Nephron progenitor cell (in vitro differentiated cells): ENCODE data around the gene PSORS1C1.
"Not testable (repeated sequence)": the region's sequence is repeated elsewhere in the genome, so short reads cannot be mapped to it uniquely, and the experiment has no call there.

Source experiments
- DNase-seq: peaks from one replicate; pipeline ENCODE4 v3.0.0; 2021
- H3K27ac Mint-ChIP-seq: 2 replicates; pipeline ENCODE4 v1.8.0; 2021; ENCODE audit warnings: mild to moderate bottlenecking, moderate library complexity, mixed read lengths
- H3K27me3 Mint-ChIP-seq: 2 replicates; pipeline ENCODE4 v1.8.0; 2021; ENCODE audit warnings: mild to moderate bottlenecking, low read depth, mixed read lengths; ENCODE audit not compliant: poor library complexity
- H3K36me3 Mint-ChIP-seq: 2 replicates; pipeline ENCODE4 v1.8.0; 2021; ENCODE audit warnings: low read depth, mixed read lengths
- H3K4me1 Mint-ChIP-seq: 2 replicates; pipeline ENCODE4 v1.8.0; 2021; ENCODE audit warnings: mixed read lengths
- H3K4me3 Mint-ChIP-seq: 2 replicates; pipeline ENCODE4 v1.8.0; 2021; ENCODE audit warnings: mild to moderate bottlenecking, moderate library complexity, mixed read lengths
- H3K9me3 Mint-ChIP-seq: 2 replicates; pipeline ENCODE4 v1.8.0; 2021; ENCODE audit warnings: mild to moderate bottlenecking, moderate library complexity, mixed read lengths
- CTCF ChIP-seq: fragments of 200-600 bp; sonication (generic); IDR thresholded peaks from 2 replicates; pipeline ENCODE4 v1.5.0; 2021; ENCODE audit warnings: antibody characterized with exemption

The PSORS1C1 gene

DNA sequence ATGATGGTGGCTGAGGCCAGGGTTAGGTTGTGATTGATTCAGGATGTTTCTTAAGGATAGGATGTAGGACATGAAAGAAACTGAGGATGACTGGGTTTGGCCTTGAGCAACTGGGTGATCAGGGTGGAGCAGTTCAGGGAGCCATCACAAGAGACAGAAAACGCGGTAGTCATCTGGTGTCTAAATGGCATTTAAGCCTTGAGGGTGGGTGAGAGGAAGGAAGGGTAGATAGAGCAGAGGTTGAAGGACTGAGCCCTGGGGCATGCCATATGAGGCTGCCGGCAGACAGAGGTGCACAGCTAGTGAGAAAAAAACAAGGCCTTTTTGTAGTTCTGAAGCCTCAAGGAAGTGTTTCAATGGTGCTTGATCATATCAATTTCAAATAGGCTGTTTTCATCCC, 54.0 kb downstream of the PSORS1C1 start:
- Mint-ChIP-seq H3K4me1 (peaks cover 28% of the 10 kb centered on the region), H3K27me3 (peaks cover 80% of the 10 kb centered on the region), H3K36me3 (no peaks in the 10 kb centered on the region), H3K27ac (no peak overlapping the region), H3K9me3 (peaks cover 3% of the 10 kb centered on the region), H3K4me3 (no peak overlapping the region)
- no peak for TF ChIP-seq CTCF
- DNase-seq = no peak

DNA sequence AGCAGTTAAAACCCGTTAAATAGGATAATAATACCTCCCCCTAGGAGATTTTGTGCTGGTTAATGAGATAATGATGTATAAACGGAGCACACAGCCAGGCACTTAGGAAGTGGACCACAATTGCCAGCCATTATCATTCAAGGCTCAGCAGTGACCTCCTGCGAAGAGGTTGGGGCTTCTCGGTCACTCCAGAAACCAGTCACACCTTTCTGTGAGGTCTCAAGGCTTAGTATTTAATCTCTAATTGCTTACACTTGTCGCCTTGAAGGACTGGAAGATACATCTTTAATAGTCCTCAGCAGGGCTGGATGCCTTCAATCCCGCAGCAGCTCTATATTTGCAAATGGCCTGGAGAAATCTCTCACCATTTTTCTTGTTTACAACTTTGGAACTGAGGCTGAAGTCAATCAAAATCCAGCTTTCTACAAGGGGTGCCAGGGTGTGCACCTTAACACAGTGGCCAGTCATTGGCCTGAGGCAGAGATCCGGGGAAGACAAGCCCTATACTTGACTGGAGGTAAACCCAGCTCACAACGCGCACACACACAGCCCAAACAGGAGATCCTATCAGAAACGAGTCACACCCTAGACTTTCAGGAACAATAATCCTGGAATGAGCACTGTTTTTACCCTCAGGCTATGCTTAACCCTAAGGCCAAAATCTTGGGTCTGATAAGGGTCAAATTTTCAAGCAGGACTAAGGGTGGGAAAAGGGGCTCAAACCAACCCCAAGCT, 54.7 kb downstream of the PSORS1C1 start:
- no peak for DNase-seq
- peaks cover 85% of the 10 kb centered on the region for H3K27me3 Mint-ChIP-seq
- TF ChIP-seq CTCF = no peak
- no peak overlapping the region for H3K27ac Mint-ChIP-seq
- H3K9me3 Mint-ChIP-seq = peaks cover 3% of the 10 kb centered on the region
- no peak overlapping the region for H3K4me3 Mint-ChIP-seq
- H3K36me3 Mint-ChIP-seq = no peaks in the 10 kb centered on the region
- peaks cover 28% of the 10 kb centered on the region for H3K4me1 Mint-ChIP-seq

- not testable (repeated sequence) for H3K36me3 Mint-ChIP-seq, H3K4me3 Mint-ChIP-seq, DNase-seq, H3K9me3 Mint-ChIP-seq, H3K27ac Mint-ChIP-seq
- H3K4me1 Mint-ChIP-seq = peaks cover 28% of the 10 kb centered on the region
- H3K27me3 Mint-ChIP-seq = peaks cover 88% of the 10 kb centered on the region
These were observed 55.4 kb downstream of the PSORS1C1 start for GRCh38 chr6:31169858-31170599.

DNA sequence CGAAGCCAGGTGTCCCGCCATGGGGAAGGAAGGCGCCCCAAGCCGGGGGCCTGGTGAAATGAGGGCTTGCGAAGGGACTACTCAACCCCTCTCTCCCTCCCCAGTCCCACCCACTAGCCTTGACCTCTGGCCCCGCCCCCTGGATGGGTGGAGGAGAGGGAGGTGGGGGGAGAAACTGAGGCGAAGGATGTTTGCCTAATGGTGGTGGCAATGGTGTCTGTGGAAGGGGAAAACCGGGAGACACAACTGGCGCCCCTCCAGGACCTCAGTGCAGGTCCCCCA, 55.9 kb downstream of the PSORS1C1 start, which contains the start of gene POU5F1:
Gene POU5F1 (minus strand): TSS at position 83 of the 282 bp plus-strand sequence. CDS start 62 bp downstream, at position 21.
- no peak within 1 kb of the TSS for H3K4me3 Mint-ChIP-seq
- H3K4me1 Mint-ChIP-seq = peaks cover 28% of the 10 kb centered on the region
- H3K27ac Mint-ChIP-seq = no peak within 1 kb of the TSS
- TF ChIP-seq CTCF = no peak
- peaks cover 87% of the 10 kb centered on the region for H3K27me3 Mint-ChIP-seq
- H3K9me3 Mint-ChIP-seq = peaks cover 3% of the 10 kb centered on the region
- no peak for DNase-seq
- no peaks in the 10 kb centered on the region for H3K36me3 Mint-ChIP-seq

GRCh38 chr6:31170987-31171671, 56.5 kb downstream of the PSORS1C1 start:
- Mint-ChIP-seq H3K4me1 (peaks cover 28% of the 10 kb centered on the region), H3K27ac (no peak overlapping the region), H3K36me3 (no peaks in the 10 kb centered on the region), H3K27me3 (peaks cover 83% of the 10 kb centered on the region), H3K9me3 (peaks cover 3% of the 10 kb centered on the region), H3K4me3 (no peak overlapping the region)
- no peak for DNase-seq
- no peak for TF ChIP-seq CTCF
